HG02642 (cell line): ENCODE measurements around the gene GATAD2B.
"Not testable (repeated sequence)": the region's sequence is repeated elsewhere in the genome, so short reads cannot be mapped to it uniquely, and the experiment has no call there.

ENCODE experiments used
- ATAC-seq: cut with Tn5 transposase; IDR thresholded peaks from one replicate; pipeline ENCODE4 v1.9.1; 2021; ENCODE audit warnings: mild to moderate bottlenecking; ENCODE audit not compliant: unreplicated experiment, poor library complexity

Gene GATAD2B

GRCh38 chr1:153844349-153844748 is 78.4 kb downstream of the GATAD2B start:
- not testable (repeated sequence) for ATAC-seq

GRCh38 chr1:153842006-153842471 is 80.7 kb downstream of the GATAD2B start:
- ATAC-seq, result peak; percentile 82

GRCh38 chr1:153841463-153841994 is 81.2 kb downstream of the GATAD2B start:
- ATAC-seq, result no peak

- not testable (repeated sequence) for ATAC-seq
Measured at GRCh38 chr1:153840774-153841173, 82.0 kb downstream of the GATAD2B start.

- not testable (repeated sequence) for ATAC-seq
Measured at GRCh38 chr1:153833968-153834367, 88.8 kb downstream of the GATAD2B start.

- ATAC-seq, result no peak
Measured at GRCh38 chr1:153833171-153833570, 89.6 kb downstream of the GATAD2B start.

GRCh38 chr1:153832293-153832692 is 90.5 kb downstream of the GATAD2B start:
- no peak for ATAC-seq

- no peak for ATAC-seq
Measured at GRCh38 chr1:153831026-153831425, 91.7 kb downstream of the GATAD2B start.

GRCh38 chr1:153827168-153827964 is 95.4 kb downstream of the GATAD2B start:
- ATAC-seq, result no peak

GRCh38 chr1:153818876-153819275 is 103.9 kb downstream of the GATAD2B start:
- ATAC-seq, result no peak

- no peak for ATAC-seq
Measured at GRCh38 chr1:153816283-153816889, 106.4 kb downstream of the GATAD2B start.

GRCh38 chr1:153805886-153806719 is 116.7 kb downstream of the GATAD2B start:
- no peak for ATAC-seq

- ATAC-seq, result peak; percentile 88
Measured at GRCh38 chr1:153805042-153805745, 117.6 kb downstream of the GATAD2B start.

GRCh38 chr1:153804112-153804511 is 118.7 kb downstream of the GATAD2B start:
- ATAC-seq, result no peak

GRCh38 chr1:153803470-153804056 is 119.2 kb downstream of the GATAD2B start:
- no peak for ATAC-seq

- no peak for ATAC-seq
Measured at GRCh38 chr1:153801786-153802697, 120.7 kb downstream of the GATAD2B start.

- no peak for ATAC-seq
Measured at GRCh38 chr1:153801028-153801625, 121.6 kb downstream of the GATAD2B start.

- ATAC-seq, result no peak
Measured at GRCh38 chr1:153800516-153800915, 122.3 kb downstream of the GATAD2B start.
